Heart left ventricle (tissue), 13 donors: ENCODE data around the gene PLAA.

ENCODE experiments used
- POLR2A ChIP-seq, 2 donors: fragments of 450-650 bp; IDR thresholded peaks; one replicate each; pipeline ENCODE4 v1.6.1; 2017; ENCODE audit warnings: antibody characterized with exemption in 2 of 2, mild to moderate bottlenecking in 2 of 2, moderate library complexity in 2 of 2
- TF ChIP-seq, protein P1 (sequence below), 12 donors: fragments of 200-600 bp; sonication (generic) in 4 of 12; IDR thresholded peaks; one replicate each; pipeline versions ENCODE4 v1.5.0 to v1.8.0; 2018 to 2022; ENCODE audit warnings: antibody characterized with exemption in 12 of 12, mild to moderate bottlenecking in 5 of 12
- donor health status: ischemic (EF 13 %, LVEDD 7.1; RV severe dilation, severe dysfunction).
- donor health status: DM: no; HTN: yes; CAD: no.
- donor health status: DM: no; HTN: no; CAD: no.
- donor health status: ischemic (EF 25% LVEDD 6.9; RV normal size, moderate dysfunction).
- donor health status: ischemic (EF 25% LVEDD 5.7; RV mildly dilated, moderate dysfunction).
- donor health status: ischemic (EF 35%, LVEDD 5.7; RV mildly dilated, moderate dysfunction).
- donor health status: nonischemic (EF 11% LVEDD 7.7; RV severe dilation, severe dysfunction).
- donor health status: DM: yes; HTN: yes; CAD: no.
- donor health status: PGD.
- donor health status: ischemic (EF 29% LVEDD 5.4; RV normal size, mild dysfunction).
- donor health status: nonischemic (EF 23%, LVEDD 6.1; RV moderate dilation, normal function).

DNA sequence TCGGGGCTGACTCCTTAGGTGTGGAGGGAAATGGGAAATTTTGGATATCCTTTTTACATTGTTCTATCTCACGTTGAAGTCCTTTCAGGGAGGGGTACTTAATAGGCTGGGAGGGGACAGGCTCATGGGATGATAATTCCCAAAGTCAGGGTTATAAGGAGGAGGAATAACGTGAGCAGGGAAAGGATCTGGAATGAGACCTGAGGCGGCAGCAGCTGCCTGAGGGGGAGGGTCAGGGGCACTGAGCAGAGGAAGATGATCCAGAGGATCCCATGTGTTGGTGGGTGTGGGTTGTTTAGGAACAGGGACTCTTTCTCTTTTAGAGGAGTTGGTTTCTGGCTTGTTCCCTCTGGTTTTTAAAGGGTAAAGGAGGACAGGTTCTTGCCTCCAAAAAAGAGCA, 27.9 kb upstream of the PLAA start:
- TF ChIP-seq, protein P1, sequence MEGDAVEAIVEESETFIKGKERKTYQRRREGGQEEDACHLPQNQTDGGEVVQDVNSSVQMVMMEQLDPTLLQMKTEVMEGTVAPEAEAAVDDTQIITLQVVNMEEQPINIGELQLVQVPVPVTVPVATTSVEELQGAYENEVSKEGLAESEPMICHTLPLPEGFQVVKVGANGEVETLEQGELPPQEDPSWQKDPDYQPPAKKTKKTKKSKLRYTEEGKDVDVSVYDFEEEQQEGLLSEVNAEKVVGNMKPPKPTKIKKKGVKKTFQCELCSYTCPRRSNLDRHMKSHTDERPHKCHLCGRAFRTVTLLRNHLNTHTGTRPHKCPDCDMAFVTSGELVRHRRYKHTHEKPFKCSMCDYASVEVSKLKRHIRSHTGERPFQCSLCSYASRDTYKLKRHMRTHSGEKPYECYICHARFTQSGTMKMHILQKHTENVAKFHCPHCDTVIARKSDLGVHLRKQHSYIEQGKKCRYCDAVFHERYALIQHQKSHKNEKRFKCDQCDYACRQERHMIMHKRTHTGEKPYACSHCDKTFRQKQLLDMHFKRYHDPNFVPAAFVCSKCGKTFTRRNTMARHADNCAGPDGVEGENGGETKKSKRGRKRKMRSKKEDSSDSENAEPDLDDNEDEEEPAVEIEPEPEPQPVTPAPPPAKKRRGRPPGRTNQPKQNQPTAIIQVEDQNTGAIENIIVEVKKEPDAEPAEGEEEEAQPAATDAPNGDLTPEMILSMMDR (IDR thresholded peaks at IDR 0.05), result no peak
- no peak for TF ChIP-seq POLR2A (IDR thresholded peaks at IDR 0.05)
